Ascending aorta (tissue), 2 donors: ENCODE results near the gene CEPT1. TPM values are rescaled to one million over a fixed set of nuclear protein-coding genes. Genes with fewer than 3 reads are reported as not detected.

ENCODE experiments used
- DNase-seq, 2 donors: peaks; one replicate each; pipeline ENCODE4 v3.0.0-alpha.2; 2019; ENCODE audit warnings: low spot score in 2 of 2
- H3K27ac ChIP-seq, 2 donors: fragments of 200-600 bp; sonication (generic); one replicate each; pipeline ENCODE4 v1.5.1; 2016 to 2017; ENCODE audit warnings: mild to moderate bottlenecking in 1 of 2
- H3K27me3 ChIP-seq: fragments of 200-600 bp; sonication (generic); one replicate; pipeline ENCODE4 v1.5.1; 2017
- H3K36me3 ChIP-seq, 2 donors: fragments of 200-600 bp; sonication (generic); one replicate each; pipeline ENCODE4 v1.5.1; 2016
- H3K4me1 ChIP-seq, 2 donors: fragments of 200-600 bp; sonication (generic); one replicate each; pipeline ENCODE4 v1.5.1; 2016 to 2017; ENCODE audit warnings: mild to moderate bottlenecking in 1 of 2
- H3K4me3 ChIP-seq, 2 donors: fragments of 200-600 bp; sonication (generic); one replicate each; pipeline ENCODE4 v1.5.1; 2016 to 2017; ENCODE audit warnings: mild to moderate bottlenecking in 1 of 2
- H3K9me3 ChIP-seq, 2 donors: fragments of 200-600 bp; sonication (generic); one replicate each; pipeline ENCODE4 v1.5.1; 2016
- CTCF ChIP-seq, 3 experiments: fragments of 200-600 bp in 2 of 3; fragments of 450-650 bp in 1 of 3; sonication (generic) in 2 of 3; IDR thresholded peaks; one replicate each; pipeline ENCODE4 v1.5.1; 2016 to 2019; ENCODE audit warnings: antibody characterized with exemption in 3 of 3, mild to moderate bottlenecking in 1 of 3, moderate library complexity in 1 of 3
- intact Hi-C: fragments of 100-400 bp; cut with DNase I; formaldehyde crosslinking; loops from one replicate; pipeline ENCODE4 v1.15.1; 2023
- total RNA-seq: library from RNA; depleted of rRNA; stranded (reverse); fragments of >200 nt; gene quantifications from one replicate; pipeline ENCODE4 v1.1.0, GENCODE V29; 2016

Gene CEPT1
- total RNA-seq, 1 donor from 2014 or later: 6.6 TPM

GRCh38 chr1:111223126-111223685 is 83.2 kb downstream of the CEPT1 start:
- H3K4me3 ChIP-seq: no peak overlapping the region
- H3K4me1 ChIP-seq: peaks cover 0 to 5% of the 10 kb centered on the region in 2 donors
- no peaks in the 10 kb centered on the region for H3K9me3 ChIP-seq
- TF ChIP-seq CTCF (IDR thresholded peaks at IDR 0.05): no peak
- no peaks in the 10 kb centered on the region for H3K27me3 ChIP-seq
- H3K36me3 ChIP-seq: no peaks in the 10 kb centered on the region
- no peak overlapping the region for H3K27ac ChIP-seq
- DNase-seq: no peak
- intact Hi-C loops: loop anchor here (1.0 to 10.0 kb wide), 2 partner anchors 176 to 552 kb away; no protein-coding TSS in a partner anchor

- Histone ChIP-seq H3K9me3 (no peaks in the 10 kb centered on the region), H3K36me3 (no peaks in the 10 kb centered on the region), H3K27me3 (no peaks in the 10 kb centered on the region), H3K4me3 (no peak overlapping the region), H3K4me1 (peaks cover 0 to 7% of the 10 kb centered on the region in 2 donors), H3K27ac (no peak overlapping the region)
- DNase-seq: no peak
- TF ChIP-seq CTCF (IDR thresholded peaks at IDR 0.05): no peak
- intact Hi-C loops: loop anchor here (10.0 kb wide), 1 partner anchor 550 kb away; no protein-coding TSS in a partner anchor
Observed at GRCh38 chr1:111225091-111225490, 85.1 kb downstream of the CEPT1 start.

GRCh38 chr1:111225717-111226400 is 85.8 kb downstream of the CEPT1 start:
- Histone ChIP-seq H3K4me3 (no peak overlapping the region), H3K4me1 (peaks cover 0 to 7% of the 10 kb centered on the region in 2 donors), H3K27ac (no peak overlapping the region), H3K9me3 (no peaks in the 10 kb centered on the region), H3K27me3 (no peaks in the 10 kb centered on the region), H3K36me3 (no peaks in the 10 kb centered on the region)
- DNase-seq: no peak
- no peak for TF ChIP-seq CTCF (IDR thresholded peaks at IDR 0.05)
- intact Hi-C loops: loop anchor here (10.0 kb wide), 1 partner anchor 549 kb away; no protein-coding TSS in a partner anchor

- no peak for TF ChIP-seq CTCF (IDR thresholded peaks at IDR 0.05)
- peaks cover 0 to 6% of the 10 kb centered on the region in 2 donors for H3K4me1 ChIP-seq
- H3K9me3 ChIP-seq: no peaks in the 10 kb centered on the region
- DNase-seq: no peak
- intact Hi-C loops: loop anchor here (10.0 kb wide), 1 partner anchor 547 kb away; no protein-coding TSS in a partner anchor
- H3K36me3 ChIP-seq: no peaks in the 10 kb centered on the region
- H3K27ac ChIP-seq: no peak within 1 kb of the TSS
- no peak within 1 kb of the TSS for H3K4me3 ChIP-seq
- H3K27me3 ChIP-seq: no peaks in the 10 kb centered on the region
Observed at GRCh38 chr1:111227434-111227833, 87.4 kb downstream of the CEPT1 start, which contains the start of gene CHI3L2. CHI3L2 (plus strand) TSS chr1:111227713; CDS start chr1:111227730, 17 bp downstream.

GRCh38 chr1:111227851-111228747 is 88.1 kb downstream of the CEPT1 start:
- Histone ChIP-seq H3K4me1 (peaks cover 0 to 3% of the 10 kb centered on the region in 2 donors), H3K27ac (no peak overlapping the region), H3K27me3 (no peaks in the 10 kb centered on the region), H3K9me3 (no peaks in the 10 kb centered on the region), H3K4me3 (no peak overlapping the region), H3K36me3 (no peaks in the 10 kb centered on the region)
- no peak for DNase-seq
- intact Hi-C loops: loop anchor here (10.0 kb wide), 1 partner anchor 547 kb away; no protein-coding TSS in a partner anchor
- TF ChIP-seq CTCF (IDR thresholded peaks at IDR 0.05): no peak
